ENCODE measurements around the gene CENATAC. TPM values are rescaled to one million over a fixed set of nuclear protein-coding genes. Genes with fewer than 3 reads are reported as not detected.

CENATAC gene
- total and polyA plus RNA-seq, 9 of the 15 experiments (the other 6 are each of a cell fraction or from before 2014, with no cell fraction given): 2.4 to 25.5 (median 13.7) TPM

Small RNA genes within 50 kb of the gene (microRNA-seq; reads per million reads assigned to microRNA genes)
- not detected for gene MIR3656 (ENCODE audit: borderline microRNAs expressed)

Small RNA genes within 50 kb of the gene (small RNA-seq; reads per million reads assigned to genes)
- gene AP003392.2 (not detected), gene RF00017 (not detected), gene RF00019 (not detected)

Other genes starting within 250 kb of the CENATAC start
Only the 7 nearest of the 18 such genes appear.
- not detected in 2 replicates for gene UPK2, start 41.8 kb upstream of the CENATAC start, total RNA-seq (2014; rRNA removed)
- not detected in 2 replicates for gene UPK2, start 41.8 kb upstream of the CENATAC start, total RNA-seq (2014; rRNA removed; fragmentation: Illumina TruSeq; extraction: Trizol)
- gene UPK2, start 41.8 kb upstream of the CENATAC start, total RNA-seq (2015; rRNA removed; fragmentation: Illumina TruSeq; extraction: Trizol): not detected in 2 replicates
- not detected in 2 replicates for gene UPK2, start 41.8 kb upstream of the CENATAC start, total RNA-seq (2021)
- not detected in 2 replicates for gene UPK2, start 41.8 kb upstream of the CENATAC start, polyA plus RNA-seq (2011; rRNA removed)
- not detected in 2 replicates for gene UPK2, start 41.8 kb upstream of the CENATAC start, polyA plus RNA-seq (2014; fragmentation: Illumina TruSeq; extraction: Trizol)
- not detected for gene UPK2, start 41.8 kb upstream of the CENATAC start, polyA plus RNA-seq (2014; fragmentation: Nextera tagmentation; extraction: Ambion mirVana)
- gene UPK2, start 41.8 kb upstream of the CENATAC start, polyA plus RNA-seq (2014; rRNA removed): not detected in 2 replicates
- not detected in 2 replicates for gene FOXR1, start 26.4 kb upstream of the CENATAC start, total RNA-seq (2014; rRNA removed)
- not detected in 2 replicates for gene FOXR1, start 26.4 kb upstream of the CENATAC start, total RNA-seq (2014; rRNA removed; fragmentation: Illumina TruSeq; extraction: Trizol)
- not detected in 2 replicates for gene FOXR1, start 26.4 kb upstream of the CENATAC start, total RNA-seq (2015; rRNA removed; fragmentation: Illumina TruSeq; extraction: Trizol)
- not detected in 2 replicates for gene FOXR1, start 26.4 kb upstream of the CENATAC start, total RNA-seq (2021)
- gene FOXR1, start 26.4 kb upstream of the CENATAC start, polyA plus RNA-seq (2011; rRNA removed): not detected in 2 replicates
- gene FOXR1, start 26.4 kb upstream of the CENATAC start, polyA plus RNA-seq (2014; fragmentation: Illumina TruSeq; extraction: Trizol): not detected in 2 replicates
- gene FOXR1, start 26.4 kb upstream of the CENATAC start, polyA plus RNA-seq (2014; fragmentation: Nextera tagmentation; extraction: Ambion mirVana): not detected
- gene FOXR1, start 26.4 kb upstream of the CENATAC start, polyA plus RNA-seq (2014; rRNA removed): not detected in 2 replicates
- 1,122 and 1,723 TPM in 2 replicates for gene RPS25, start 20.2 kb downstream of the CENATAC start, total RNA-seq (2014; rRNA removed)
- 2,419 and 2,437 TPM in 2 replicates for gene RPS25, start 20.2 kb downstream of the CENATAC start, total RNA-seq (2014; rRNA removed; fragmentation: Illumina TruSeq; extraction: Trizol)
- gene RPS25, start 20.2 kb downstream of the CENATAC start, total RNA-seq (2015; rRNA removed; fragmentation: Illumina TruSeq; extraction: Trizol): 2,472 and 2,755 TPM in 2 replicates
- 1,553 and 1,702 TPM in 2 replicates for gene RPS25, start 20.2 kb downstream of the CENATAC start, total RNA-seq (2021)
- 1,393 and 1,573 TPM in 2 replicates for gene RPS25, start 20.2 kb downstream of the CENATAC start, polyA plus RNA-seq (2011; rRNA removed)
- 2,166 and 3,143 TPM in 2 replicates for gene RPS25, start 20.2 kb downstream of the CENATAC start, polyA plus RNA-seq (2014; fragmentation: Illumina TruSeq; extraction: Trizol)
- 1,000 to 10,000 TPM; 2,471 to 2,886 TPM for gene RPS25, start 20.2 kb downstream of the CENATAC start, polyA plus RNA-seq (2014; fragmentation: Nextera tagmentation; extraction: Ambion mirVana)
- gene RPS25, start 20.2 kb downstream of the CENATAC start, polyA plus RNA-seq (2014; rRNA removed): 2,239 and 5,486 TPM in 2 replicates
- 132 and 142 TPM in 2 replicates for gene TRAPPC4, start 20.6 kb downstream of the CENATAC start, total RNA-seq (2014; rRNA removed)
- gene TRAPPC4, start 20.6 kb downstream of the CENATAC start, total RNA-seq (2014; rRNA removed; fragmentation: Illumina TruSeq; extraction: Trizol): 142 and 147 TPM in 2 replicates
- 137 and 139 TPM in 2 replicates for gene TRAPPC4, start 20.6 kb downstream of the CENATAC start, total RNA-seq (2015; rRNA removed; fragmentation: Illumina TruSeq; extraction: Trizol)
- 139 TPM in 2 replicates for gene TRAPPC4, start 20.6 kb downstream of the CENATAC start, total RNA-seq (2021)
- 205 and 232 TPM in 2 replicates for gene TRAPPC4, start 20.6 kb downstream of the CENATAC start, polyA plus RNA-seq (2011; rRNA removed)
- gene TRAPPC4, start 20.6 kb downstream of the CENATAC start, polyA plus RNA-seq (2014; fragmentation: Illumina TruSeq; extraction: Trizol): 121 and 127 TPM in 2 replicates
- gene TRAPPC4, start 20.6 kb downstream of the CENATAC start, polyA plus RNA-seq (2014; fragmentation: Nextera tagmentation; extraction: Ambion mirVana): 100 to 1,000 TPM; 455 to 524 TPM
- gene TRAPPC4, start 20.6 kb downstream of the CENATAC start, polyA plus RNA-seq (2014; rRNA removed): 152 and 159 TPM in 2 replicates
- gene SLC37A4, start 32.7 kb downstream of the CENATAC start, total RNA-seq (2014; rRNA removed): 27.9 and 34.1 TPM in 2 replicates
- gene SLC37A4, start 32.7 kb downstream of the CENATAC start, total RNA-seq (2014; rRNA removed; fragmentation: Illumina TruSeq; extraction: Trizol): 34.5 and 35.7 TPM in 2 replicates
- gene SLC37A4, start 32.7 kb downstream of the CENATAC start, total RNA-seq (2015; rRNA removed; fragmentation: Illumina TruSeq; extraction: Trizol): 27.9 and 28.2 TPM in 2 replicates
- gene SLC37A4, start 32.7 kb downstream of the CENATAC start, total RNA-seq (2021): 48.8 and 49.8 TPM in 2 replicates
- 73.9 and 87.9 TPM in 2 replicates for gene SLC37A4, start 32.7 kb downstream of the CENATAC start, polyA plus RNA-seq (2011; rRNA removed)
- 54.6 and 55.2 TPM in 2 replicates for gene SLC37A4, start 32.7 kb downstream of the CENATAC start, polyA plus RNA-seq (2014; fragmentation: Illumina TruSeq; extraction: Trizol)
- 10 to 100 TPM; 24.7 to 40.7 TPM for gene SLC37A4, start 32.7 kb downstream of the CENATAC start, polyA plus RNA-seq (2014; fragmentation: Nextera tagmentation; extraction: Ambion mirVana)
- 54.6 and 55.0 TPM in 2 replicates for gene SLC37A4, start 32.7 kb downstream of the CENATAC start, polyA plus RNA-seq (2014; rRNA removed)
- 128 and 132 TPM in 2 replicates for gene HYOU1, start 59.1 kb downstream of the CENATAC start, total RNA-seq (2014; rRNA removed)
- 95.2 and 104 TPM in 2 replicates for gene HYOU1, start 59.1 kb downstream of the CENATAC start, total RNA-seq (2014; rRNA removed; fragmentation: Illumina TruSeq; extraction: Trizol)
- gene HYOU1, start 59.1 kb downstream of the CENATAC start, total RNA-seq (2015; rRNA removed; fragmentation: Illumina TruSeq; extraction: Trizol): 124 and 125 TPM in 2 replicates
- gene HYOU1, start 59.1 kb downstream of the CENATAC start, total RNA-seq (2021): 193 and 197 TPM in 2 replicates
- 159 and 196 TPM in 2 replicates for gene HYOU1, start 59.1 kb downstream of the CENATAC start, polyA plus RNA-seq (2011; rRNA removed)
- 180 and 197 TPM in 2 replicates for gene HYOU1, start 59.1 kb downstream of the CENATAC start, polyA plus RNA-seq (2014; fragmentation: Illumina TruSeq; extraction: Trizol)
- gene HYOU1, start 59.1 kb downstream of the CENATAC start, polyA plus RNA-seq (2014; fragmentation: Nextera tagmentation; extraction: Ambion mirVana): 10 to 100 TPM; 19.5 to 46.2 TPM
- gene HYOU1, start 59.1 kb downstream of the CENATAC start, polyA plus RNA-seq (2014; rRNA removed): 145 and 151 TPM in 2 replicates
- 31.2 and 38.7 TPM in 2 replicates for gene VPS11, start 69.7 kb downstream of the CENATAC start, total RNA-seq (2014; rRNA removed)
- 20.4 and 23.0 TPM in 2 replicates for gene VPS11, start 69.7 kb downstream of the CENATAC start, total RNA-seq (2014; rRNA removed; fragmentation: Illumina TruSeq; extraction: Trizol)
- 31.3 and 33.5 TPM in 2 replicates for gene VPS11, start 69.7 kb downstream of the CENATAC start, total RNA-seq (2015; rRNA removed; fragmentation: Illumina TruSeq; extraction: Trizol)
- 25.5 and 28.6 TPM in 2 replicates for gene VPS11, start 69.7 kb downstream of the CENATAC start, total RNA-seq (2021)
- gene VPS11, start 69.7 kb downstream of the CENATAC start, polyA plus RNA-seq (2011; rRNA removed): 14.1 and 16.7 TPM in 2 replicates
- 31.1 and 35.5 TPM in 2 replicates for gene VPS11, start 69.7 kb downstream of the CENATAC start, polyA plus RNA-seq (2014; fragmentation: Illumina TruSeq; extraction: Trizol)
- 10 to 100 TPM; 19.7 to 31.6 TPM for gene VPS11, start 69.7 kb downstream of the CENATAC start, polyA plus RNA-seq (2014; fragmentation: Nextera tagmentation; extraction: Ambion mirVana)
- 24.9 and 27.5 TPM in 2 replicates for gene VPS11, start 69.7 kb downstream of the CENATAC start, polyA plus RNA-seq (2014; rRNA removed)